Measurements from ENCODE around the gene NT5E.

DNA sequence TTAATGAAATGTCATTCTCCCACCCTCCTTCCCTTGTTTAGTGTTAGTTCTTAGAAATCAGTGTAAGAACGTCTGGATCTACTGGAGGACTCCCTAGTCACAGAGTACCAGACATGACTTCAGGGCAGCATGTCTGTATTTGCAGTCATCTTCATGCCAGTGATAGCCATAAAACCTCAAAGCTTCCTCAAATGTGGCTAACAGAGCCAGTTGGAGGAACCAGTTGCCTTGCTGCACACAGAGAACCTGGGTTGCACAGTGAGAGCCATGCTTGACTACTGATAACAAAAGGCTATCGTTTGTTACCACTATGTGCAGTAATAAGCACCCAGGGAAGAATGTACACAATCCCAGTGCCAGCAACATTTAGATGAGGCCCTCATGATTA lies 20.1 kb downstream of the NT5E start:
- TF ChIP-seq, protein P1, sequence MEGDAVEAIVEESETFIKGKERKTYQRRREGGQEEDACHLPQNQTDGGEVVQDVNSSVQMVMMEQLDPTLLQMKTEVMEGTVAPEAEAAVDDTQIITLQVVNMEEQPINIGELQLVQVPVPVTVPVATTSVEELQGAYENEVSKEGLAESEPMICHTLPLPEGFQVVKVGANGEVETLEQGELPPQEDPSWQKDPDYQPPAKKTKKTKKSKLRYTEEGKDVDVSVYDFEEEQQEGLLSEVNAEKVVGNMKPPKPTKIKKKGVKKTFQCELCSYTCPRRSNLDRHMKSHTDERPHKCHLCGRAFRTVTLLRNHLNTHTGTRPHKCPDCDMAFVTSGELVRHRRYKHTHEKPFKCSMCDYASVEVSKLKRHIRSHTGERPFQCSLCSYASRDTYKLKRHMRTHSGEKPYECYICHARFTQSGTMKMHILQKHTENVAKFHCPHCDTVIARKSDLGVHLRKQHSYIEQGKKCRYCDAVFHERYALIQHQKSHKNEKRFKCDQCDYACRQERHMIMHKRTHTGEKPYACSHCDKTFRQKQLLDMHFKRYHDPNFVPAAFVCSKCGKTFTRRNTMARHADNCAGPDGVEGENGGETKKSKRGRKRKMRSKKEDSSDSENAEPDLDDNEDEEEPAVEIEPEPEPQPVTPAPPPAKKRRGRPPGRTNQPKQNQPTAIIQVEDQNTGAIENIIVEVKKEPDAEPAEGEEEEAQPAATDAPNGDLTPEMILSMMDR (IDR thresholded peaks at IDR 0.05; ENCODE audit: low read length) = no peak
- no peak for TF ChIP-seq EZH2phosphoT487 (IDR thresholded peaks at IDR 0.05; ENCODE audit: low read length)
- no peak for TF ChIP-seq EZH2 (optimal IDR thresholded peaks at IDR 0.05; ENCODE audit: low read depth, low read length)
